NB4 (cell line): ENCODE measurements around the gene GRAMD2A.

Experiments used
- DNase-seq: peaks from one replicate; pipeline ENCODE4 v3.0.0; 2010; ENCODE audit warnings: low read depth
- H3K4me3 ChIP-seq: one replicate; pipeline ENCODE4 v1.5.1; 2011; ENCODE audit warnings: mild to moderate bottlenecking, low read depth, low read length, moderate library complexity
- MYC ChIP-seq: IDR thresholded peaks from 2 replicates; pipeline ENCODE4 v1.6.1; 2011; ENCODE audit warnings: low read depth, low read length
- POLR2A ChIP-seq: IDR thresholded peaks from 2 replicates; pipeline ENCODE4 v1.6.1; 2011; ENCODE audit warnings: mild to moderate bottlenecking; ENCODE audit not compliant: insufficient read length; ENCODE audit errors: extremely low read depth
- TF ChIP-seq, protein P1 (sequence below): IDR thresholded peaks from one replicate; pipeline ENCODE4 v1.5.1; 2012; ENCODE audit warnings: low read depth, low read length
- TF ChIP-seq, protein P2 (sequence below): IDR thresholded peaks from 2 replicates; pipeline ENCODE4 v1.6.1; 2011; ENCODE audit warnings: low read depth, low read length

Gene GRAMD2A

DNA sequence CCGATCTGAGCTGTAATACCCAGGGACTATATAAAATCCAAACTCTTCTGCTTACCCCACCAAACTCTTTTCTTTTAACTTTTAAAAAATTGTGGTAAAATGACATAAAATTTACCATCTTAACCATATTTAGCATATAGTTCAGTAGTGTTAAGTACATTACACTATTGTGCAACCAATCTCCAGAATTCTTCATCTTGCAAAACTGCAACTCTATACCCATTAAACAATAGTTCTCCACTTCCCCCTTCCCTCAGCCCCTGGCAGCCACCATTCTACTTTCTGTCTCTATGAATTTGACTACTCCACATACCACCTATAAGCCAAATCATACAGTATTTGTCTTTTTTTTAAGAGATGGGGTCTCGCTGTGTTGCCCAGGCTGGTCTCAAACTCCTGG, 40.7 kb downstream of the GRAMD2A start:
- peak; percentile 35 for DNase-seq
- H3K4me3 ChIP-seq: no peak overlapping the region
- TF ChIP-seq, protein P1, sequence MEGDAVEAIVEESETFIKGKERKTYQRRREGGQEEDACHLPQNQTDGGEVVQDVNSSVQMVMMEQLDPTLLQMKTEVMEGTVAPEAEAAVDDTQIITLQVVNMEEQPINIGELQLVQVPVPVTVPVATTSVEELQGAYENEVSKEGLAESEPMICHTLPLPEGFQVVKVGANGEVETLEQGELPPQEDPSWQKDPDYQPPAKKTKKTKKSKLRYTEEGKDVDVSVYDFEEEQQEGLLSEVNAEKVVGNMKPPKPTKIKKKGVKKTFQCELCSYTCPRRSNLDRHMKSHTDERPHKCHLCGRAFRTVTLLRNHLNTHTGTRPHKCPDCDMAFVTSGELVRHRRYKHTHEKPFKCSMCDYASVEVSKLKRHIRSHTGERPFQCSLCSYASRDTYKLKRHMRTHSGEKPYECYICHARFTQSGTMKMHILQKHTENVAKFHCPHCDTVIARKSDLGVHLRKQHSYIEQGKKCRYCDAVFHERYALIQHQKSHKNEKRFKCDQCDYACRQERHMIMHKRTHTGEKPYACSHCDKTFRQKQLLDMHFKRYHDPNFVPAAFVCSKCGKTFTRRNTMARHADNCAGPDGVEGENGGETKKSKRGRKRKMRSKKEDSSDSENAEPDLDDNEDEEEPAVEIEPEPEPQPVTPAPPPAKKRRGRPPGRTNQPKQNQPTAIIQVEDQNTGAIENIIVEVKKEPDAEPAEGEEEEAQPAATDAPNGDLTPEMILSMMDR: no peak
- no peak for TF ChIP-seq POLR2A
- TF ChIP-seq, protein P2, sequence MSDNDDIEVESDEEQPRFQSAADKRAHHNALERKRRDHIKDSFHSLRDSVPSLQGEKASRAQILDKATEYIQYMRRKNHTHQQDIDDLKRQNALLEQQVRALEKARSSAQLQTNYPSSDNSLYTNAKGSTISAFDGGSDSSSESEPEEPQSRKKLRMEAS: no peak
- TF ChIP-seq MYC: no peak

DNA sequence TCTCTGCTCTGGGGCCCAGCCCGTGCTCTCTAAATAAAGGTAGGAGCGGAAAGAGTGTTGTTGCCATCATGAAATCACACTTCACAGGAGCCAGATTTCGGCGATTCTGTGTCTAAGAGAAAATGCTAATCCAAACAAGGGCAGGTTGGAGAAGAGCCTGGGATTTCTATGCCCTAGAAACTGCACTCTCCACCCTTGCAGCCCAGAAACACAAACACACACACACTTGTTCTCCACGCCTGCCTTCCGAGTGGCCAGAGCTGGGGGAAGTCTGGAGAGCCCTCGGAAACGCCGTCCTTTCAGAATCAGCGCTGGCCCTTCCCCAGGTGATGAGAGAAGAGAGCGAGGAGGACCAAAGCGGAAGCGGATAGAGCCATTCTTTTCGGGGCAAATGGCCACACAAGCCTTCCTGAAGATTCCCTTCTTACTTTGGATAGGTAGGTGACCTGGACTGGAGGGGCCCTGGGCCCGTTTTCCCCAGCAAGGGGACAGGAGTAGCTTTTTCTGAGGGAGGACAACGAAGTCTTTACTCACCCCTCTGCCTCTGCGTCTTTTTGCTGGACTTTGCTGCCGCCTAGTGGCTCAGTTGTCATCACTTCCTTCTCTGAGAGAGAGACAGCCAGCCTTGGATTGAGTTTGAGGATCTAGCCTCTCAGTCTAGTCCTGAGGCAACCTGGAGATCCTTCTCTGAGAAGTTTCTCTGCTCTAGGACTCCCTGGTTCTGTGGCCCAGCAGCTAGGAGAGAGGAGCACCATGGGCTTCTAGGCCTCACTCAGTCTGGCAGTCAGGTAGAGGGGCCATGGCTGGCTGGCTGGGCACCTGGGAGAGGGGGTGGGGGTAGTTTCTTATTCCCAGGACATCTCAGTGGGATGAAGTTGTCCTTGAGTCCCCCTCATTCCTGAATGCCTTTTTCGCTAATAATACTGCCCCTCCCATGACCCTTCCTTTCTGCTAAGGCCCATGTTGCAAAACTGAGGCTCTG, 41.7 kb downstream of the GRAMD2A start:
- TF ChIP-seq, protein P1: peak; percentile 96
- TF ChIP-seq POLR2A: no peak
- no peak overlapping the region for H3K4me3 ChIP-seq
- peak; percentile 78 for DNase-seq

DNA sequence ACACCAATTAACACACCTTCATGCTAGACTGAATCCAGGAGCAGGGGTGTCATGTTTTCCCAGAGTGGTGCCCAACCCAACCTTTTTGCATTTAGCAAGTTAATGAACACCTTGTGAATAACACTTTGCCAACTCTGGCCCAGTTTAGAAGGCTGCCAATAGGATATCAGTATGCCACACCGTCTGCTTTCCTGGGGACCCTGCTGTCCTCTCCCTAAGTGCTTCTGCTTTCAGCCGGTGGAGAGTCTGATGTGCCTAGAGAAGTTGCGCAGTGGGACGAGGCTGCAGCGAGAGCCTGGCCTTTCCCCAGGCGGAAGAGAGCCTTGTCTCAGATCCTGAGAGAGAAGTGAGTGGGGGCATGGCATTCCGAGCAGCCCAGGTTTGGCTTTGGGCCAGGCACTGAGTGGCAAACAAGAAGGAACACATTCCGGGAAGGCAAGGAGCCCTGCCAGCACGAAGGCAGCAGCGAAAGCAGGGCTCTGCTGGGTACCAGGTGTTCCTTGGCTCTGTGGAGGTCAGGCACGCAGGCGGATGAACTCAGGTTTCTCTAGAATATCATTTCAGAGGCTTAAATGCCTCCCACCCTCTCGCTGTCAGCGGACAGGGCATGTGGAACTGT, 42.5 kb downstream of the GRAMD2A start:
- H3K4me3 ChIP-seq: no peak overlapping the region
- no peak for DNase-seq
- TF ChIP-seq MYC: no peak
- TF ChIP-seq, protein P2: no peak
- no peak for TF ChIP-seq POLR2A
- TF ChIP-seq, protein P1: no peak

DNA sequence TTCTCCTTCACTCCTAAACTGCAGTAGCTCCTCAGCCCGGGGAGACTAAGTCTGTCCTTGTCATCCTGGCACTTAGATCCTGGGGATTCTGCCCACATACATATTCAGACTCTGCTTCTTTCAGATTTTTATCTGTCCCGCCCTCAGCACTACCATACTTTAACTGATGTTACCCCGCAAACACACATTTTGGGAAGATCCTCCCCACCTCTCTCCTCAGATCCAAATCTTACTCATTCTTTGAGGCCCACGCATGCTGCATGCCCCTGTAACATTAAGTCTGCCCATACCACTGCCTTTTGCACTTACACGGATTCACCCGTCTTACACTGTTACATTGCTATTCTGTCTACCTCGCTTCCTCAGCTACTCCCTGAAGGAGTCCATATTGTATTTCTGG, 43.3 kb downstream of the GRAMD2A start:
- no peak for TF ChIP-seq MYC
- TF ChIP-seq, protein P1: no peak
- TF ChIP-seq, protein P2: no peak
- no peak for TF ChIP-seq POLR2A
- DNase-seq: no peak
- no peak overlapping the region for H3K4me3 ChIP-seq

DNA sequence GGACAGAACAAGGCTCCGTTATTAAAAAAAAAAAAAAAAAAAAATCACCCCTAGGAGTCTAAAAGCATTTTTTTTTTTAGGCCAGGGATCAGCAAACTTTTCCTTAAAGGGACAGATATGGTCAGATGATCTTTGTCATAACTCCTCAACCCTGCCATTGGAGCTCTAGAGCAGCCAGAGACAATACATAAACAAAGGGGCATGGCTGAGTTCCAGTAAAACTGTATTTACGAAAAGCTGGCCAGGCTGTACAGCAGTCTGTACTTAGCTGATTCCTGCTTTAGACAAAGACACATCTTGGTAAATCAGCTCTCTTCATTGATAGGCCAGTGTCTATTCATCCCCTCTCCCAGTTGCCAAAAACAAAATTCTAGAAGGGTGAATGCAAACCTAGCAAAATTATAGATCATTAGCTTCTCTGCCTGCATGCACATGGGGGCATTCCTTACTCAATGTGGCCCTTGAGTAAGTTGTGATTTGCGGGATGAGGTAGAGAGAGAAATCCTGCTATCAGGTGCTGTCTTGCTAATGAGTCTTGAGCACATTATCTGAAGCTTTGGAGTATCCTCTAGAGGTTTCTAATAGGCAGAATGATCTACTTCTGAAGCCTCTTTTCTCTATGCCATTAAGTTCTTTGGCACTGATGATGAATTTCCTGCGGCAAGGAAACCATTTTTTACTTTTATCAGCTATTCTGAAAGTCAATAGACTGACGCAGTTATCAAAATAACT, 44.2 kb downstream of the GRAMD2A start:
- no peak for DNase-seq
- TF ChIP-seq MYC (no peak), POLR2A (no peak)
- TF ChIP-seq, protein P1: no peak
- TF ChIP-seq, protein P2: no peak
- no peak overlapping the region for H3K4me3 ChIP-seq
